ENCODE results near the gene GATA5. TPM values are rescaled to one million over a fixed set of nuclear protein-coding genes. Genes with fewer than 3 reads are reported as not detected.

GATA5 gene
- polyA plus RNA-seq, 1 donor, result 40.9 TPM

GRCh38 chr20:62482974-62483373 lies 7.2 kb upstream of the GATA5 start:
- Histone ChIP-seq H3K36me3 (ENCODE audit: control insufficient read depth, insufficient read depth, low read length) (no peaks in the 10 kb centered on the region), H3K9me3 (ENCODE audit: control insufficient read depth, low read depth, low read length) (no peaks in the 10 kb centered on the region), H3K4me3 (ENCODE audit: low read length) (peak overlapping the region; percentile 44), H3K4me1 (ENCODE audit: control insufficient read depth, insufficient read depth, low read length) (peaks cover 82% of the 10 kb centered on the region), H3K27me3 (ENCODE audit: control insufficient read depth, insufficient read depth, low read length) (peaks cover 3% of the 10 kb centered on the region), H3K27ac (ENCODE audit: low read length) (peak overlapping the region; percentile 97)
- no peak for DNase-seq
- WGBS (ENCODE audit: insufficient coverage, low lambda C conversion rate), result no CpG with 5 or more reads among the region's 8 CpGs

GRCh38 chr20:62482146-62482809 lies 6.5 kb upstream of the GATA5 start:
- Histone ChIP-seq H3K36me3 (ENCODE audit: control insufficient read depth, insufficient read depth, low read length) (no peaks in the 10 kb centered on the region), H3K9me3 (ENCODE audit: control insufficient read depth, low read depth, low read length) (no peaks in the 10 kb centered on the region), H3K4me1 (ENCODE audit: control insufficient read depth, insufficient read depth, low read length) (peaks cover 75% of the 10 kb centered on the region), H3K27ac (ENCODE audit: low read length) (peak overlapping the region; percentile 97), H3K4me3 (ENCODE audit: low read length) (peak overlapping the region; percentile 44), H3K27me3 (ENCODE audit: control insufficient read depth, insufficient read depth, low read length) (peaks cover 9% of the 10 kb centered on the region)
- WGBS (ENCODE audit: insufficient coverage, low lambda C conversion rate), result 20% methylated on average over 1 of the region's 25 CpGs
- DNase-seq, result peak; percentile 71 to 92

GRCh38 chr20:62481425-62482145 lies 5.8 kb upstream of the GATA5 start:
- no peak for DNase-seq
- Histone ChIP-seq H3K27ac (ENCODE audit: low read length) (peak overlapping the region; percentile 97), H3K4me3 (ENCODE audit: low read length) (peak overlapping the region; percentile 44), H3K27me3 (ENCODE audit: control insufficient read depth, insufficient read depth, low read length) (peaks cover 9% of the 10 kb centered on the region), H3K4me1 (ENCODE audit: control insufficient read depth, insufficient read depth, low read length) (peaks cover 68% of the 10 kb centered on the region), H3K9me3 (ENCODE audit: control insufficient read depth, low read depth, low read length) (peaks cover 1% of the 10 kb centered on the region), H3K36me3 (ENCODE audit: control insufficient read depth, insufficient read depth, low read length) (no peaks in the 10 kb centered on the region)
- no CpG with 5 or more reads among the region's 29 CpGs for WGBS (ENCODE audit: insufficient coverage, low lambda C conversion rate)

- Histone ChIP-seq H3K4me3 (ENCODE audit: low read length) (peak overlapping the region; percentile 44), H3K27me3 (ENCODE audit: control insufficient read depth, insufficient read depth, low read length) (peaks cover 19% of the 10 kb centered on the region), H3K4me1 (ENCODE audit: control insufficient read depth, insufficient read depth, low read length) (peaks cover 55% of the 10 kb centered on the region), H3K27ac (ENCODE audit: low read length) (peak overlapping the region; percentile 97), H3K36me3 (ENCODE audit: control insufficient read depth, insufficient read depth, low read length) (no peaks in the 10 kb centered on the region), H3K9me3 (ENCODE audit: control insufficient read depth, low read depth, low read length) (peaks cover 7% of the 10 kb centered on the region)
- no CpG with 5 or more reads among the region's 9 CpGs for WGBS (ENCODE audit: insufficient coverage, low lambda C conversion rate)
- DNase-seq, result peak; percentile 91 to 96
Measured at GRCh38 chr20:62480318-62480717, 4.5 kb upstream of the GATA5 start.

- WGBS (ENCODE audit: insufficient coverage, low lambda C conversion rate), result no CpG with 5 or more reads among the region's 5 CpGs
- Histone ChIP-seq H3K4me1 (ENCODE audit: control insufficient read depth, insufficient read depth, low read length) (peaks cover 49% of the 10 kb centered on the region), H3K9me3 (ENCODE audit: control insufficient read depth, low read depth, low read length) (peaks cover 7% of the 10 kb centered on the region), H3K4me3 (ENCODE audit: low read length) (peak overlapping the region; percentile 30), H3K27ac (ENCODE audit: low read length) (peak overlapping the region; percentile 90), H3K36me3 (ENCODE audit: control insufficient read depth, insufficient read depth, low read length) (peaks cover 3% of the 10 kb centered on the region), H3K27me3 (ENCODE audit: control insufficient read depth, insufficient read depth, low read length) (peaks cover 23% of the 10 kb centered on the region)
- peak in 1 of 2 donors; percentile 76 for DNase-seq
Measured at GRCh38 chr20:62479656-62480055, 3.9 kb upstream of the GATA5 start.

GRCh38 chr20:62479156-62479555 lies 3.4 kb upstream of the GATA5 start:
- DNase-seq, result peak in 1 of 2 donors; percentile 86
- Histone ChIP-seq H3K9me3 (ENCODE audit: control insufficient read depth, low read depth, low read length) (peaks cover 7% of the 10 kb centered on the region), H3K36me3 (ENCODE audit: control insufficient read depth, insufficient read depth, low read length) (peaks cover 5% of the 10 kb centered on the region), H3K27me3 (ENCODE audit: control insufficient read depth, insufficient read depth, low read length) (peaks cover 28% of the 10 kb centered on the region), H3K4me1 (ENCODE audit: control insufficient read depth, insufficient read depth, low read length) (peaks cover 44% of the 10 kb centered on the region), H3K27ac (ENCODE audit: low read length) (peak overlapping the region; percentile 90), H3K4me3 (ENCODE audit: low read length) (peak overlapping the region; percentile 30)
- WGBS (ENCODE audit: insufficient coverage, low lambda C conversion rate), result no CpG with 5 or more reads among the region's 12 CpGs

- WGBS (ENCODE audit: insufficient coverage, low lambda C conversion rate), result no CpG with 5 or more reads among the region's 37 CpGs
- H3K4me1 ChIP-seq (ENCODE audit: control insufficient read depth, insufficient read depth, low read length), result peaks cover 36% of the 10 kb centered on the region
- H3K27ac ChIP-seq (ENCODE audit: low read length), result peak overlapping the region; percentile 90
- H3K27me3 ChIP-seq (ENCODE audit: control insufficient read depth, insufficient read depth, low read length), result peaks cover 37% of the 10 kb centered on the region
- peaks cover 14% of the 10 kb centered on the region for H3K36me3 ChIP-seq (ENCODE audit: control insufficient read depth, insufficient read depth, low read length)
- DNase-seq, result peak in 1 of 2 donors; percentile 72
- H3K9me3 ChIP-seq (ENCODE audit: control insufficient read depth, low read depth, low read length), result peaks cover 9% of the 10 kb centered on the region
- peak overlapping the region; percentile 58 for H3K4me3 ChIP-seq (ENCODE audit: low read length)
Measured at GRCh38 chr20:62477669-62478455, 2.1 kb upstream of the GATA5 start.

- Histone ChIP-seq H3K36me3 (ENCODE audit: control insufficient read depth, insufficient read depth, low read length) (peaks cover 15% of the 10 kb centered on the region), H3K27ac (ENCODE audit: low read length) (peak overlapping the region; percentile 92), H3K27me3 (ENCODE audit: control insufficient read depth, insufficient read depth, low read length) (peaks cover 37% of the 10 kb centered on the region), H3K4me1 (ENCODE audit: control insufficient read depth, insufficient read depth, low read length) (peaks cover 30% of the 10 kb centered on the region), H3K4me3 (ENCODE audit: low read length) (peak overlapping the region; percentile 80), H3K9me3 (ENCODE audit: control insufficient read depth, low read depth, low read length) (peaks cover 9% of the 10 kb centered on the region)
- no CpG with 5 or more reads among the region's 82 CpGs for WGBS (ENCODE audit: insufficient coverage, low lambda C conversion rate)
- DNase-seq, result peak in 1 of 2 donors; percentile 81
Measured at GRCh38 chr20:62476056-62476838, 452 bp upstream of the GATA5 start.

- H3K27me3 ChIP-seq (ENCODE audit: control insufficient read depth, insufficient read depth, low read length), result peaks cover 40% of the 10 kb centered on the region
- H3K27ac ChIP-seq (ENCODE audit: low read length), result peak overlapping the region; percentile 98
- H3K36me3 ChIP-seq (ENCODE audit: control insufficient read depth, insufficient read depth, low read length), result peaks cover 25% of the 10 kb centered on the region
- WGBS (ENCODE audit: insufficient coverage, low lambda C conversion rate), result no CpG with 5 or more reads among the region's 93 CpGs
- H3K4me3 ChIP-seq (ENCODE audit: low read length), result peak overlapping the region; percentile 78
- no peak for DNase-seq
- peaks cover 9% of the 10 kb centered on the region for H3K9me3 ChIP-seq (ENCODE audit: control insufficient read depth, low read depth, low read length)
- peaks cover 31% of the 10 kb centered on the region for H3K4me1 ChIP-seq (ENCODE audit: control insufficient read depth, insufficient read depth, low read length)
Measured at GRCh38 chr20:62475027-62475771, 596 bp downstream of the GATA5 start.

Data from large intestine (tissue), 3 donors.